PC-3 (cell line): Measurements from ENCODE around the gene SYT1. TPM values are rescaled to one million over a fixed set of nuclear protein-coding genes. Genes with fewer than 3 reads are reported as not detected.

Source experiments
- ATAC-seq: fragments of 200-7000 bp; cut with Tn5 transposase; 2 replicates; pipeline ENCODE4 v1.9.1; 2020; ENCODE audit warnings: mild to moderate bottlenecking, moderate library complexity
- BruUV-seq: library from RNA; stranded (reverse); fragments of 400-500 nt; replicated peaks from 2 replicates; lab custom pipeline; 2021; lab: Mats Ljungman, UMichigan
- CTCF ChIA-PET: fragments of 300-600 bp; sonication (Branson Sonifier 250); formaldehyde crosslinking; loops from one replicate; lab custom pipeline; 2022; ENCODE audit warnings: antibody characterized with exemption; lab: Charles Lee
- POLR2A ChIA-PET: fragments of 300-600 bp; sonication (Branson Sonifier 250); formaldehyde crosslinking; loops from one replicate; lab custom pipeline; 2022; ENCODE audit warnings: antibody characterized with exemption; ENCODE audit not compliant: unreplicated experiment; lab: Charles Lee
- DNase-seq: peaks from one replicate; pipeline ENCODE4 v3.0.0-alpha.2; 2015
- H2AFZ ChIP-seq: fragments of 300-600 bp; sonication (generic); 2 replicates; pipeline ENCODE4 v1.6.0; 2016; ENCODE audit warnings: antibody characterized with exemption, low read length
- H3F3A ChIP-seq: fragments of 300-600 bp; sonication (generic); one replicate; pipeline ENCODE4 v1.6.0; 2017; ENCODE audit warnings: antibody characterized with exemption, low read length, control low read depth, mild to moderate bottlenecking; ENCODE audit not compliant: unreplicated experiment
- H3K27ac ChIP-seq: fragments of 300-600 bp; sonication (generic); 2 replicates; pipeline ENCODE4 v1.5.1; 2016; ENCODE audit warnings: mild to moderate bottlenecking, low read length
- H3K27me3 ChIP-seq: fragments of 300-600 bp; sonication (generic); 2 replicates; pipeline ENCODE4 v1.6.1; 2016; ENCODE audit warnings: low read length, mixed read lengths
- H3K36me3 ChIP-seq: fragments of 300-600 bp; sonication (generic); 2 replicates; pipeline ENCODE4 v1.6.1; 2016; ENCODE audit warnings: low read depth, mixed run types, low read length, mixed read lengths
- H3K4me1 ChIP-seq: fragments of 300-600 bp; sonication (generic); 2 replicates; pipeline ENCODE4 v1.5.1; 2016; ENCODE audit warnings: low read length; ENCODE audit not compliant: insufficient read depth
- H3K4me2 ChIP-seq: fragments of 300-600 bp; sonication (generic); 2 replicates; pipeline ENCODE4 v1.6.0; 2016; ENCODE audit warnings: low read length
- H3K4me3 ChIP-seq: fragments of 300-600 bp; sonication (generic); 2 replicates; pipeline ENCODE4 v1.5.1; 2016; ENCODE audit warnings: mild to moderate bottlenecking, low read length, mixed read lengths
- H3K79me2 ChIP-seq: fragments of 300-600 bp; sonication (generic); 2 replicates; pipeline ENCODE4 v1.6.1; 2017; ENCODE audit warnings: low read length, mixed read lengths
- H3K9ac ChIP-seq: fragments of 300-600 bp; sonication (generic); 2 replicates; pipeline ENCODE4 v1.6.0; 2016; ENCODE audit warnings: mild to moderate bottlenecking, low read length
- H3K9me2 ChIP-seq: fragments of 300-600 bp; sonication (generic); replicated peaks from 2 replicates; pipeline ENCODE4 v1.6.1; 2016; ENCODE audit warnings: mixed run types, low read length, mixed read lengths
- H3K9me3 ChIP-seq: fragments of 300-600 bp; sonication (generic); 2 replicates; pipeline ENCODE4 v1.6.1; 2016; ENCODE audit warnings: low read length, mixed read lengths
- H4K20me1 ChIP-seq: fragments of 300-600 bp; sonication (generic); 2 replicates; pipeline ENCODE4 v1.6.1; 2016; ENCODE audit warnings: low read length, mixed read lengths
- CTCF ChIP-seq: fragments of 300-600 bp; sonication (generic); conservative IDR thresholded peaks from 2 replicates; pipeline ENCODE4 v1.5.1; 2017; ENCODE audit warnings: antibody characterized with exemption, low read depth, mild to moderate bottlenecking, low read length
- EZH2 ChIP-seq: fragments of 300-600 bp; sonication (generic); IDR thresholded peaks from one replicate; pipeline ENCODE4 v1.6.1; 2017; ENCODE audit warnings: antibody characterized with exemption, mild to moderate bottlenecking, low read length; ENCODE audit not compliant: unreplicated experiment
- EZH2phosphoT487 ChIP-seq: fragments of 300-600 bp; sonication (generic); IDR thresholded peaks from 2 replicates; pipeline ENCODE4 v1.6.1; 2018; ENCODE audit warnings: mild to moderate bottlenecking, antibody characterized with exemption, low read length, borderline replicate concordance
- intact Hi-C: fragments of 100-400 bp; cut with micrococcal nuclease; formaldehyde crosslinking; loops from 2 replicates; pipeline ENCODE4 v1.9.0; 2023
- total RNA-seq: library from RNA; depleted of rRNA; stranded (reverse); fragments of >200 nt; gene quantifications from 2 replicates; pipeline ENCODE4 v1.2.3, GENCODE V29; 2014

The SYT1 gene
- total RNA-seq, 1 experiment from 2014 or later: 0.51 TPM

GRCh38 chr12:79324571-79324970 is 460.0 kb downstream of the SYT1 start:
- no peak overlapping the region for H3K4me2 ChIP-seq
- no peaks in the 10 kb centered on the region for H3K9me3 ChIP-seq
- TF ChIP-seq EZH2 (no peak), EZH2phosphoT487 (no peak), CTCF (no peak)
- H3K4me3 ChIP-seq: no peak overlapping the region
- DNase-seq: no peak
- H3K27ac ChIP-seq: no peak overlapping the region
- no peaks in the 10 kb centered on the region for H3K9me2 ChIP-seq
- no peak overlapping the region for H3K9ac ChIP-seq
- no peaks in the 10 kb centered on the region for H4K20me1 ChIP-seq
- H3K79me2 ChIP-seq: no peaks in the 10 kb centered on the region
- H3K4me1 ChIP-seq: peaks cover 12% of the 10 kb centered on the region; the same call in 1 of the 2 replicates
- ATAC-seq: no peak
- ChIA-PET CTCF (no interaction called here), POLR2A (no interaction called here)
- H3K27me3 ChIP-seq: no peaks in the 10 kb centered on the region
- intact Hi-C loops: no loop called here
- H3K36me3 ChIP-seq: no peaks in the 10 kb centered on the region
- H3F3A ChIP-seq: no peaks in the 10 kb centered on the region
- H2AFZ ChIP-seq: no peak overlapping the region
- no TSS peak for BruUV-seq

GRCh38 chr12:79326222-79326621 is 461.6 kb downstream of the SYT1 start:
- POLR2A ChIA-PET: no interaction called here
- CTCF ChIA-PET: no interaction called here
- Histone ChIP-seq H3K9me3 (no peaks in the 10 kb centered on the region), H3K9ac (no peak overlapping the region), H3K79me2 (no peaks in the 10 kb centered on the region), H3K4me3 (no peak overlapping the region), H3K9me2 (no peaks in the 10 kb centered on the region), H3K4me1 (peaks cover 12% of the 10 kb centered on the region; the same call in 1 of the 2 replicates), H2AFZ (no peak overlapping the region), H3K4me2 (no peak overlapping the region), H3K27ac (no peak overlapping the region), H4K20me1 (no peaks in the 10 kb centered on the region), H3K27me3 (no peaks in the 10 kb centered on the region), H3F3A (no peaks in the 10 kb centered on the region), H3K36me3 (no peaks in the 10 kb centered on the region)
- intact Hi-C loops: no loop called here
- DNase-seq (no peak), ATAC-seq (no peak)
- TF ChIP-seq CTCF: no peak
- no peak for TF ChIP-seq EZH2
- no peak for TF ChIP-seq EZH2phosphoT487
- no TSS peak for BruUV-seq

- no peaks in the 10 kb centered on the region for H3K27me3 ChIP-seq
- no peak overlapping the region for H3K4me3 ChIP-seq
- H3K9me3 ChIP-seq: no peaks in the 10 kb centered on the region
- H3K79me2 ChIP-seq: no peaks in the 10 kb centered on the region
- ChIA-PET CTCF (no interaction called here), POLR2A (interaction anchor here (0.6 kb wide), 1 partner anchor 756 kb away, joined by 3 read pairs; no protein-coding TSS in a partner anchor)
- ATAC-seq (peak; percentile 66), DNase-seq (peak; percentile 50)
- H3K9ac ChIP-seq: no peak overlapping the region
- TF ChIP-seq CTCF: no peak
- no peak for TF ChIP-seq EZH2phosphoT487
- TF ChIP-seq EZH2: no peak
- H3K4me2 ChIP-seq: no peak overlapping the region
- H3K4me1 ChIP-seq: peaks cover 12% of the 10 kb centered on the region; the same call in 1 of the 2 replicates
- intact Hi-C loops: no loop called here
- no peak overlapping the region for H3K27ac ChIP-seq
- H4K20me1 ChIP-seq: no peaks in the 10 kb centered on the region
- H3F3A ChIP-seq: no peaks in the 10 kb centered on the region
- no peak overlapping the region for H2AFZ ChIP-seq
- H3K36me3 ChIP-seq: no peaks in the 10 kb centered on the region
- no TSS peak for BruUV-seq
- H3K9me2 ChIP-seq: no peaks in the 10 kb centered on the region
These were observed 462.1 kb downstream of the SYT1 start for GRCh38 chr12:79326663-79327062.
